K562 (cell line): ENCODE measurements around the gene CENPO. TPM values are rescaled to one million over a fixed set of nuclear protein-coding genes. Genes with fewer than 3 reads are reported as not detected.
A peak's percentile ranks its signal among the peaks of the same experiment; 100 is the strongest.

ENCODE experiments used
- ATAC-seq: fragments of 200-7000 bp; cut with Tn5 transposase; 3 replicates; pipeline ENCODE4 v1.9.1; 2020; ENCODE audit warnings: moderate library complexity
- BruUV-seq: library from RNA; stranded (reverse); fragments of 400-500 nt; replicated peaks from 2 replicates; lab custom pipeline; 2021; lab: Mats Ljungman, UMichigan
- CTCF ChIA-PET: fragments of 300-600 bp; formaldehyde crosslinking; extraction: SDS; loops from one replicate; lab custom pipeline; 2021; ENCODE audit warnings: low intra/inter-chr PET ratio; lab: Yijun Ruan, JAX
- POLR2A ChIA-PET: fragments of 300-600, 350-650 bp; sonication (Branson Sonifier 250); formaldehyde crosslinking; extraction: SDS; loops from one replicate; lab custom pipeline; 2021; ENCODE audit warnings: antibody characterized with exemption, inconsistent platforms; lab: Yijun Ruan, JAX
- DNase-seq, 4 experiments: peaks; one replicate each; pipeline versions ENCODE4 v3.0.0 to v3.0.0-alpha.2; 2011 to 2018; ENCODE audit warnings: low spot score in 3 of 4, mixed read lengths in 3 of 4; ENCODE audit errors: extremely low read depth in 1 of 4
- FAIRE-seq: peaks from 2 replicates; lab custom pipeline; 2011; peaks lifted over from hg19 to GRCh38; lab: Jason Lieb, UNC
- H2AFZ ChIP-seq: 2 replicates; pipeline ENCODE4 v1.6.0; 2011; ENCODE audit warnings: low read depth, low read length, control low read depth, inconsistent platforms
- H3K27ac ChIP-seq: fragments of 200-600 bp; 3 replicates; pipeline ENCODE4 v1.8.0; 2011; ENCODE audit warnings: low read depth, mild to moderate bottlenecking, control low read depth, inconsistent platforms, low read length, moderate library complexity, mixed read lengths; ENCODE audit errors: extremely low read depth
- H3K27me3 ChIP-seq, 2 experiments: fragments of 300-600 bp in 1 of 2; 2 replicates in 1 of 2; 3 replicates in 1 of 2; pipeline versions ENCODE4 v1.6.0 to v1.8.0; 2011; ENCODE audit warnings: inconsistent platforms in 2 of 2, low read length in 2 of 2, mild to moderate bottlenecking in 1 of 2, mixed read lengths in 1 of 2, moderate library complexity in 1 of 2; ENCODE audit not compliant: control insufficient read depth in 2 of 2, insufficient read depth in 2 of 2
- H3K36me3 ChIP-seq: fragments of 300-600 bp; 3 replicates; pipeline ENCODE4 v1.8.0; 2011; ENCODE audit warnings: mild to moderate bottlenecking, low read length, inconsistent platforms; ENCODE audit not compliant: control insufficient read depth, insufficient read depth
- H3K4me1 ChIP-seq, 2 experiments: fragments of 200-600 bp in 1 of 2; replicated peaks in 1 of 2; 2 replicates in 1 of 2; 3 replicates in 1 of 2; pipeline versions ENCODE4 v1.5.1 to v1.8.0; 2011; ENCODE audit warnings: inconsistent platforms in 2 of 2, low read length in 2 of 2, mild to moderate bottlenecking in 1 of 2, mixed read lengths in 1 of 2, moderate library complexity in 1 of 2; ENCODE audit not compliant: control insufficient read depth in 2 of 2, insufficient read depth in 2 of 2
- H3K4me2 ChIP-seq: 2 replicates; pipeline ENCODE4 v1.6.1; 2011; ENCODE audit warnings: low read length, control low read depth, inconsistent platforms, mixed read lengths; ENCODE audit not compliant: insufficient read depth
- H3K4me3 ChIP-seq: fragments of 200-600 bp; sonication (generic), shearing (Covaris generic); 2 replicates; pipeline ENCODE4 v1.5.1; 2016; ENCODE audit warnings: control low read depth, inconsistent platforms
- H3K79me2 ChIP-seq: fragments of 200-600 bp; 3 replicates; pipeline ENCODE4 v1.8.0; 2011; ENCODE audit warnings: low read length, inconsistent platforms; ENCODE audit not compliant: control insufficient read depth, insufficient read depth
- H3K9ac ChIP-seq, 2 experiments: 2 replicates each; pipeline versions ENCODE4 v1.6.0 to v1.6.1; 2011; ENCODE audit warnings: low read depth in 2 of 2, low read length in 2 of 2, control low read depth in 1 of 2, inconsistent platforms in 1 of 2, mild to moderate bottlenecking in 1 of 2, mixed read lengths in 1 of 2; ENCODE audit not compliant: insufficient read depth in 1 of 2
- H3K9me1 ChIP-seq: one replicate; pipeline ENCODE4 v1.6.0; 2011; ENCODE audit warnings: inconsistent platforms, mild to moderate bottlenecking, low read length, moderate library complexity; ENCODE audit not compliant: control insufficient read depth, insufficient read depth
- H3K9me3 ChIP-seq: replicated peaks from 2 replicates; pipeline ENCODE4 v1.5.1; 2011; ENCODE audit warnings: low read depth, low read length, inconsistent platforms; ENCODE audit not compliant: control insufficient read depth, insufficient read depth
- H4K20me1 ChIP-seq: replicated peaks from 2 replicates; pipeline ENCODE4 v1.6.1; 2011; ENCODE audit warnings: low read length, inconsistent platforms, mixed read lengths; ENCODE audit not compliant: control insufficient read depth, insufficient read depth
- CBFA2T2 ChIP-seq: fragments of 450-650 bp; conservative IDR thresholded peaks from 2 replicates; pipeline ENCODE4 v1.6.1; 2017; ENCODE audit warnings: mild to moderate bottlenecking
- EHMT2 ChIP-seq: fragments of 450-650 bp; IDR thresholded peaks from 2 replicates; pipeline ENCODE4 v1.6.1; 2018; ENCODE audit warnings: antibody characterized with exemption
- FOXK1 ChIP-seq: sonication (generic); formaldehyde crosslinking; IDR thresholded peaks from 2 replicates; pipeline ENCODE4 v1.8.0; 2022; ENCODE audit warnings: missing genetic modification reagents, mild to moderate bottlenecking, borderline replicate concordance
- GTF2B ChIP-seq: IDR thresholded peaks from 2 replicates; pipeline ENCODE4 v1.6.1; 2011; ENCODE audit not compliant: insufficient read length; ENCODE audit errors: extremely low read depth
- HCFC1 ChIP-seq: IDR thresholded peaks from 2 replicates; pipeline ENCODE4 v1.6.1; 2012; ENCODE audit warnings: low read depth, low read length, improper control_type of control experiment
- KDM5B ChIP-seq: fragments of 200-600 bp; sonication (generic); IDR thresholded peaks from 2 replicates; pipeline ENCODE4 v1.6.1; 2012; ENCODE audit warnings: low read depth, mild to moderate bottlenecking, moderate library complexity, low read length, control low read depth, inconsistent platforms; ENCODE audit not compliant: insufficient replicate concordance
- PML ChIP-seq: IDR thresholded peaks from 2 replicates; pipeline ENCODE4 v1.6.1; 2012; ENCODE audit warnings: low read length, inconsistent platforms
- POLR2A ChIP-seq: fragments of 450-650 bp; conservative IDR thresholded peaks from 2 replicates; pipeline ENCODE4 v1.6.1; 2016
- POLR2B ChIP-seq: fragments of 450-650 bp; IDR thresholded peaks from 2 replicates; pipeline ENCODE4 v1.6.1; 2018; ENCODE audit warnings: low read depth; ENCODE audit not compliant: partially characterized antibody
- POLR2G ChIP-seq: fragments of 200-400 bp; formaldehyde crosslinking; IDR thresholded peaks from 2 replicates; pipeline ENCODE4 v1.6.1; 2017; ENCODE audit warnings: low read depth, mild to moderate bottlenecking, antibody characterized with exemption, low read length, moderate library complexity
- RBM22 ChIP-seq: fragments of 200-400 bp; formaldehyde crosslinking; IDR thresholded peaks from 2 replicates; pipeline ENCODE4 v1.6.1; 2018; ENCODE audit warnings: low read length, low read depth; ENCODE audit not compliant: poor library complexity, severe bottlenecking
- SUPT5H ChIP-seq: fragments of 450-650 bp; IDR thresholded peaks from 2 replicates; pipeline ENCODE4 v1.6.1; 2016
- TAL1 ChIP-seq: fragments of 450-650 bp; IDR thresholded peaks from 2 replicates; pipeline ENCODE4 v1.6.1; 2016; ENCODE audit warnings: mild to moderate bottlenecking
- ZBED1 ChIP-seq: IDR thresholded peaks from 2 replicates; pipeline ENCODE4 v1.6.1; 2014
- ZFP91 ChIP-seq: sonication (generic); formaldehyde crosslinking; IDR thresholded peaks from 2 replicates; pipeline ENCODE4 v1.8.0; 2022; ENCODE audit warnings: mild to moderate bottlenecking, missing genetic modification reagents
- ZNF133 ChIP-seq: fragments of 250-450 bp; sonication (Bioruptor Pico); IDR thresholded peaks from 2 replicates; pipeline ENCODE4 v1.4.0; 2020; ENCODE audit warnings: mild to moderate bottlenecking
- ZNF143 ChIP-seq: sonication (generic); formaldehyde crosslinking; IDR thresholded peaks from 2 replicates; pipeline ENCODE4 v1.9.0; 2022; ENCODE audit warnings: mild to moderate bottlenecking, missing genetic modification reagents
- ZNF431 ChIP-seq: sonication (generic); formaldehyde crosslinking; IDR thresholded peaks from 2 replicates; pipeline ENCODE4 v1.8.0; 2022; ENCODE audit warnings: mild to moderate bottlenecking, missing genetic modification reagents
- WGBS: fragments of 100-300 bp; shearing (Covaris generic); methylation state at CpG from one replicate; pipeline ENCODE4 v1.1.6; 2016; ENCODE audit warnings: low coverage, mixed read lengths; ENCODE audit not compliant: insufficient coverage; ENCODE audit errors: missing lambda C conversion rate; 5-methylcytosine and 5-hydroxymethylcytosine counted together
- in situ Hi-C: fragments of 300-500 bp; cut with MboI; formaldehyde crosslinking; loops from 4 replicates; pipeline ENCODE4 v1.15.0; 2018; ENCODE audit warnings: inconsistent platforms, mixed read lengths
- intact Hi-C: fragments of 100-400 bp; cut with micrococcal nuclease; formaldehyde crosslinking; loops from 2 replicates; pipeline ENCODE4 v1.14.2; 2022
- polyA plus RNA-seq, 8 experiments: library from polyadenylated mRNA; depleted of rRNA in 4 of 8; stranded (reverse) in 5 of 8; unstranded in 3 of 8; fragments of >200 nt; fragmentation: Nextera tagmentation in 2 of 8; fragmentation: Illumina TruSeq in 1 of 8; extraction: Ambion mirVana in 2 of 8; extraction: Trizol in 1 of 8; gene quantifications; 2 replicates each; pipeline versions ENCODE4 v1.2.1 to v1.2.3, GENCODE V29; 2011 to 2014; ENCODE audit warnings: inconsistent platforms in 1 of 8, missing spikeins in 1 of 8
- total RNA-seq, 7 experiments: library from RNA; depleted of rRNA in 6 of 7; stranded (reverse); fragments of >200 nt in 6 of 7; fragmentation: Illumina TruSeq in 2 of 7; extraction: Trizol in 2 of 7; gene quantifications; 2 replicates each; pipeline versions ENCODE4 v1.2.1 to v1.2.3, GENCODE V29; 2011 to 2021; ENCODE audit warnings: low replicate concordance in 1 of 7

CENPO gene
- total and polyA plus RNA-seq, 9 of the 15 experiments (the other 6 are each of a cell fraction or from before 2014, with no cell fraction given) = 30.6 to 59.4 (median 38.9) TPM

GRCh38 chr2:24819442-24820174, 26.4 kb downstream of the CENPO start:
- peak overlapping the region; percentile 25; the same call in 1 of the 3 replicates for H3K27ac ChIP-seq
- ATAC-seq (peak; percentile 7; the same call in 1 of the 3 replicates), DNase-seq (no peak), FAIRE-seq (no peak)
- intact Hi-C loops (no loop called here), in situ Hi-C loops (no loop called here)
- H3K9ac ChIP-seq = peak overlapping the region in 1 of 2 experiments; percentile 62; a peak in 1 of 4 replicates
- H3K4me1 ChIP-seq = peaks cover 5 to 28% of the 10 kb centered on the region in 2 experiments; a peak in 4 of 5 replicates
- no peak overlapping the region for H3K4me2 ChIP-seq
- no peak overlapping the region for H2AFZ ChIP-seq
- no peaks in the 10 kb centered on the region for H3K27me3 ChIP-seq
- 0 out of 2 replicates have a peak, but pooled peaks cover 2% of the 10 kb centered on the region for H4K20me1 ChIP-seq
- H3K9me3 ChIP-seq = no peaks in the 10 kb centered on the region
- peaks cover 96% of the 10 kb centered on the region for H3K36me3 ChIP-seq
- ChIA-PET POLR2A (interaction anchor here (0.6 to 2.0 kb wide), 5 partner anchors 9 to 505 kb away, joined by 3 to 6 read pairs (median 3); no protein-coding TSS in a partner anchor), CTCF (no interaction called here)
- H3K79me2 ChIP-seq = peaks cover 3% of the 10 kb centered on the region; the same call in 2 of the 3 replicates
- H3K9me1 ChIP-seq = no peaks in the 10 kb centered on the region
- whole genome bisulfite sequencing = 92% methylated on average over 11 of the region's 21 CpGs
- H3K4me3 ChIP-seq = no peak overlapping the region
- BruUV-seq = TSS peak; percentile 27
- TF ChIP-seq HCFC1 (no peak), POLR2B (peak; percentile 16), PML (peak; percentile 41; the same call in 1 of the 2 replicates), ZNF133 (CRISPR knock-in tag) (no peak), ZFP91 (CRISPR knock-in tag) (no peak), ZBED1 (0 out of 2 replicates have a peak, but pooled peaks have one; percentile 26), POLR2G (peak; percentile 44; the same call in 1 of the 2 replicates), POLR2A (peak; percentile 39), ZNF431 (no peak), GTF2B (no peak), SUPT5H (peak; percentile 49), EHMT2 (no peak), KDM5B (no peak), CBFA2T2 (no peak), ZNF143 (CRISPR knock-in tag) (no peak), RBM22 (peak; percentile 47), TAL1 (no peak), FOXK1 (CRISPR knock-in tag) (no peak)
- TF ChIP-seq, all 486 proteins: peak for 7
